HG03378 (cell line): ENCODE results near the gene MC4R.

Experiments
- ATAC-seq: cut with Tn5 transposase; IDR thresholded peaks from one replicate; pipeline ENCODE4 v1.9.1; 2021; ENCODE audit warnings: mild to moderate bottlenecking, moderate library complexity; ENCODE audit not compliant: unreplicated experiment

MC4R gene

DNA sequence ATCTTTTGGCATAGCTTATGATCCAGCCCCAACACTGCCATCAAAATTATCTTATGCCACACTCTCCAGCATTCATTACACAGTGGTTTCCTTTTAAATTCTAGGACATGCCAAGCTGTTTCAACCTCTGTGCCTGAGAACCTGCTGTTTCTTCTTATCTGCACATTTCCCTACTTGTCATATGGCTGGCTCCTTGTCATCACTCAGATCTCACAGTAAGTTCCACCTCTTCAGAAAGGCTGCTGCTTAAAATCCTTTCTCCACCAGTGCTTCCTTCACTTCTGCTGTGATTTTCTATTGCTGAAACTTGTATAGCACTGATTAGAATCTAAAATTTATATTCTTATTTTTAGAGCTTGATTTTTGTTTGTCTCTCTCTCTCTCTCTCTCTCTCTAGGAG lies 43.4 kb downstream of the MC4R start:
- ATAC-seq: no peak

- ATAC-seq: no peak
Measured at GRCh38 chr18:60327880-60328279, 44.7 kb downstream of the MC4R start.

DNA sequence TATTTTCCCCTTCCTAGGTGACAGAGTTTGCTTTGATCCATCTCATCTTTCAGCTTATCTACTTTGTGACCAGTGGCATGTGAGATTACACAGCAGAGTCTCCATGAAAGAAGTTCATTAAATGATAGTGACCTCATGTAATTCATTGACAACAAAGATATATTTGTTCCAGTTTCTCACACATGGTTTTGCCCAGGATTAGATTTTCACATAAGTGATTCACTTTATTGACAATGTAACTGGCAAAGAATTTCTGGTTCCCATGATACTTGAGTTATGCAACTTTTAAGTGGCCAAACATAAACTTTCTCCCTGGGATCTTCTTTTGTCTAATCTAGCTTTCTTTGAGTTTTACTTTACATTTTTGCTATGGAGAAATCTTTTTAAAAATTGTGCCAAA lies 50.0 kb downstream of the MC4R start:
- no peak for ATAC-seq
